ENCODE data around the gene ATXN7L1. TPM values are rescaled to one million over a fixed set of nuclear protein-coding genes. Genes with fewer than 3 reads are reported as not detected.

ATXN7L1 gene
- total and polyA plus RNA-seq, 2 of the 13 experiments (the other 11 are each of a cell fraction or from before 2014, with no cell fraction given), result 4.1 to 7.8 TPM

GRCh38 chr7:105916603-105917002 is 40.2 kb upstream of the ATXN7L1 start (continued):
- no peak for TF ChIP-seq ZNF292 (CRISPR knock-in tag; IDR thresholded peaks at IDR 0.05; ENCODE audit: borderline replicate concordance, low read depth)
- no peak for TF ChIP-seq ZNF790 (CRISPR knock-in tag; IDR thresholded peaks at IDR 0.05; ENCODE audit: borderline replicate concordance)
- no peak for TF ChIP-seq ZNF768 (CRISPR knock-in tag; IDR thresholded peaks at IDR 0.05)
- no peak for TF ChIP-seq FIP1L1 (IDR thresholded peaks at IDR 0.05; ENCODE audit: borderline replicate concordance, insufficient read depth, low read depth, low read length)
- TF ChIP-seq, protein P1, sequence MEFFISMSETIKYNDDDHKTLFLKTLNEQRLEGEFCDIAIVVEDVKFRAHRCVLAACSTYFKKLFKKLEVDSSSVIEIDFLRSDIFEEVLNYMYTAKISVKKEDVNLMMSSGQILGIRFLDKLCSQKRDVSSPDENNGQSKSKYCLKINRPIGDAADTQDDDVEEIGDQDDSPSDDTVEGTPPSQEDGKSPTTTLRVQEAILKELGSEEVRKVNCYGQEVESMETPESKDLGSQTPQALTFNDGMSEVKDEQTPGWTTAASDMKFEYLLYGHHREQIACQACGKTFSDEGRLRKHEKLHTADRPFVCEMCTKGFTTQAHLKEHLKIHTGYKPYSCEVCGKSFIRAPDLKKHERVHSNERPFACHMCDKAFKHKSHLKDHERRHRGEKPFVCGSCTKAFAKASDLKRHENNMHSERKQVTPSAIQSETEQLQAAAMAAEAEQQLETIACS (CRISPR knock-in tag; IDR thresholded peaks at IDR 0.05), result no peak

- ATAC-seq, result no peak
- peaks cover 3 to 21% of the 10 kb centered on the region in 2 experiments; a peak in 4 of 5 replicates for H3K36me3 ChIP-seq (replicated peaks in 1 of 2; ENCODE audit: control insufficient read depth in 1 of 2, insufficient read depth in 2 of 2, low read length in 2 of 2)
- H3K79me2 ChIP-seq (ENCODE audit: insufficient read depth, low read length), result no peaks in the 10 kb centered on the region
- H4K20me1 ChIP-seq (ENCODE audit: insufficient read depth, low read length), result 0 out of 2 replicates have a peak, but pooled peaks cover under 1% of the 10 kb centered on the region
- TF ChIP-seq HDAC1 (CRISPR knock-in tag; IDR thresholded peaks at IDR 0.05) (no peak), ZNF652 (CRISPR knock-in tag; IDR thresholded peaks at IDR 0.05; ENCODE audit: borderline replicate concordance, low read depth) (peak; percentile 76; the same call in 1 of the 2 replicates), HNF4A (CRISPR knock-in tag; IDR thresholded peaks at IDR 0.05) (peak; percentile 17; the same call in 1 of the 2 replicates)
- no peak overlapping the region for H3K4me2 ChIP-seq (ENCODE audit: low read depth, low read length)
- intact Hi-C loops (cut with micrococcal nuclease; ENCODE audit: unreplicated experiment), result no loop called here
- CTCF ChIA-PET (ENCODE audit: low intra/inter-chr PET ratio, low total read pairs), result no interaction called here
- no peaks in the 10 kb centered on the region for H3K27me3 ChIP-seq (ENCODE audit: control insufficient read depth in 1 of 2, insufficient read depth in 2 of 2, low read length in 2 of 2)
- BruUV-seq (replicated peaks), result no TSS peak
- no peaks in the 10 kb centered on the region for H3K4me1 ChIP-seq (ENCODE audit: insufficient read depth, low read length)
- H3K4me3 ChIP-seq (replicated peaks in 1 of 3; ENCODE audit: insufficient read depth in 1 of 3, low read depth in 2 of 3, low read length in 3 of 3), result no peak overlapping the region
- 78% methylated on average over 3 of the region's 3 CpGs for WGBS (ENCODE audit: low lambda C conversion rate)
- DNase-seq (ENCODE audit: low spot score), result no peak
- no peak overlapping the region for H3K27ac ChIP-seq (ENCODE audit: extremely low read length, insufficient read depth, low read length)
- in situ Hi-C loops (cut with HindIII; ENCODE audit: extremely low pct_ligation_motif_present, low pct_unique_long_range_greater_than_20kb), result no loop called here
- FAIRE-seq, result no peak
- H3K9me3 ChIP-seq (ENCODE audit: low read length), result no peaks in the 10 kb centered on the region
- H3K9ac ChIP-seq (ENCODE audit: insufficient read depth, low read depth, low read length), result no peak overlapping the region
- H2AFZ ChIP-seq (ENCODE audit: low read length), result no peak overlapping the region
- POLR2A ChIA-PET, result no interaction called here
Observed at GRCh38 chr7:105913947-105914346, 37.5 kb upstream of the ATXN7L1 start.
